Skeletal muscle tissue (tissue), 4 donors: Measurements from ENCODE around the gene GJC2. TPM values are rescaled to one million over a fixed set of nuclear protein-coding genes. Genes with fewer than 3 reads are reported as not detected.
A peak's percentile ranks its signal among the peaks of the same experiment; 100 is the strongest.

Experiments used
- H3K27ac ChIP-seq: one replicate; pipeline ENCODE4 v1.7.0; 2013; ENCODE audit warnings: mild to moderate bottlenecking, low read depth, low read length, inconsistent platforms
- H3K27me3 ChIP-seq, 3 donors: one replicate each; pipeline ENCODE4 v1.7.0; 2013; ENCODE audit warnings: low read length in 3 of 3; ENCODE audit not compliant: control insufficient read depth in 3 of 3, insufficient read depth in 3 of 3
- H3K36me3 ChIP-seq, 3 donors: one replicate each; pipeline ENCODE4 v1.7.0; 2013; ENCODE audit warnings: low read length in 3 of 3; ENCODE audit not compliant: control insufficient read depth in 3 of 3, insufficient read depth in 3 of 3
- H3K4me1 ChIP-seq, 3 donors: one replicate each; pipeline ENCODE4 v1.7.0; 2013; ENCODE audit warnings: low read length in 3 of 3, mild to moderate bottlenecking in 3 of 3; ENCODE audit not compliant: control insufficient read depth in 3 of 3, insufficient read depth in 3 of 3
- H3K4me3 ChIP-seq, 3 donors: one replicate each; pipeline ENCODE4 v1.7.0; 2013; ENCODE audit warnings: low read length in 3 of 3
- H3K9ac ChIP-seq, 3 donors: one replicate each; pipeline ENCODE4 v1.7.0; 2013; ENCODE audit warnings: low read length in 3 of 3, mild to moderate bottlenecking in 3 of 3, moderate library complexity in 2 of 3, low read depth in 1 of 3
- H3K9me3 ChIP-seq, 3 donors: one replicate each; pipeline ENCODE4 v1.7.0; 2013; ENCODE audit warnings: low read length in 3 of 3; ENCODE audit not compliant: control insufficient read depth in 3 of 3
- total RNA-seq: library from RNA; depleted of rRNA; stranded (reverse); fragments of >200 nt; gene quantifications from one replicate; pipeline ENCODE4 v1.2.3, GENCODE V29; 2014
- donor health status: Osteomylitis.

Gene GJC2
- total RNA-seq, 1 donor from 2014 or later = 1.6 TPM

DNA sequence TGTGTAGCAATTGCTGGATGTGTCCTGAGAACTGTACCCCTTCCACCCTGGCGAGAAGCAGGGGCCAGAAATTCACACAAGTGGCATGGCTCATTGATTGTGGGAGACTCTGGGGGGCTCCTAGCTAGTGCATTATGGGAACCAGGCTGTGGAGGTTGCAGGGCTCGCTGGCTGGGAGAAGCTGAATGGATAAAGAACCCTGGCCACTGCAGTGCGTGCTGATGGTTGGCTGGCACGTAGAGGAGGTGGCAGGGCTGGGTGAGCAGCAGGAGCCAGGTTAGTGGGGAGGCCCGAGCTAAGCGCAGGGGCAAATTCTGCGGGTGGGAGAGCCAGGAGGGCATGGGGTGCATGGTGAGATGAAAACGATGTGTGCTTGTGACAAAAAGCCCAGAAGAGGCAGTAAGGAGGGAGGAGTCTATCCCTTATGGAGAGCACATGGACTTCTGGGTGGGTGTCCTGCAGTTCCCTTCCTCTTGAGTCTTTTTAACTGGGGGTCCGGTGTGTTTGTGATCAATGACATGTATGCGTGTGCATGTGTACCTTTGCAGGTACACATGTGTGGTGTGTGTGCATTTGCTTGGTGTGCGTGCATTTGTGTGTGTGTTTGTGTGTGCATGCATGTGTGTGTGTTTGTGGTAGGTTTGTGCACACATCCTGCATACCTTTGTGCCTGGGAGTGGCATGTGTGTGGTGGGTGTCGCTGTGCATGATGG, 6.1 kb upstream of the GJC2 start:
- Histone ChIP-seq H3K4me1 (peaks cover 38 to 60% (median 48%) of the 10 kb centered on the region in 3 donors), H3K9me3 (no peaks in the 10 kb centered on the region), H3K27ac (no peak overlapping the region), H3K36me3 (peaks cover 20 to 25% (median 23%) of the 10 kb centered on the region in 3 donors), H3K27me3 (no peaks in the 10 kb centered on the region), H3K4me3 (no peak overlapping the region), H3K9ac (peak overlapping the region in 2 of 3 donors; percentile 17 to 41)

DNA sequence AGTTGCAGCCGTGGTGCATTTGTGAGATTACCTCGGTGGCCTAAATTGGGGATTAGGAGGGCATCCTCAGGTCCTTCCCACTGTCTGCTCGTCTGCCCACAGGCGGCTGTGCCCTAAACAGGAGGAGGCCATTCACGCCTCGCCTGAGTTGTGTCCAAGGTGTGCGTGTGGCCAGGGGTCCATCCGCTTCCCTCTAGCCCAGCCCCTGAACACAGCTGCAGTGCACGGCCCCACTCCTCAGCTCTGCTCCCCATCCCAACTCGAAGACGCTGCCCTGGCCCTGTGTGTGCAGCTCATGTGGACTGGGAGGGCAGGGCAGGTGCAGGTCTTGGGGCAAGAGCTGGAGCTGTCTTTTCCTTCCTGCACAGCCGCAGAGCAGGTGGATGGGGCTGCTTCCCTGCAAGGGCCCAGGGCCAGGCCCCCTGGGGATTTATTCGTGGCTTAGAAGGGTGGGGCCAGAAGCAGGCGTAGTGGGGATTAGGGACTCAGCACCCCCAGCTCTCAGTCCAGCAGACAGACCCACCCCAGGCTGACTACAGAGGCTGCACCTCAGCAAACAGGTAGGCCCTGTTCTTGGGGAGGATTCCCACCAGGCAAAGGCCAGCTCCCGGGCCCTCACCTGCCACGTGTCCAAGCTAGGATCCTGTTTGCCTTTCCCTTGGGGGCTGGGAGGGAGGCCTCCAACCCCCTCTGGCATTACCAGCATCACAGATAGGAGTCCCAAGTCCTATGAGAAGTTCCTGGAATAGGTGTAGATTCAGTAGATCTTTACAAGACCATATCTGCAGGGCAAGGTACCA, 5.3 kb upstream of the GJC2 start:
- no peak overlapping the region for H3K27ac ChIP-seq
- H3K9ac ChIP-seq = peak overlapping the region in 1 of 3 donors; percentile 41
- H3K4me3 ChIP-seq = no peak overlapping the region
- H3K4me1 ChIP-seq = peaks cover 43 to 63% (median 54%) of the 10 kb centered on the region in 3 donors
- peaks cover 20 to 29% (median 23%) of the 10 kb centered on the region in 3 donors for H3K36me3 ChIP-seq
- no peaks in the 10 kb centered on the region for H3K9me3 ChIP-seq
- H3K27me3 ChIP-seq = no peaks in the 10 kb centered on the region

DNA sequence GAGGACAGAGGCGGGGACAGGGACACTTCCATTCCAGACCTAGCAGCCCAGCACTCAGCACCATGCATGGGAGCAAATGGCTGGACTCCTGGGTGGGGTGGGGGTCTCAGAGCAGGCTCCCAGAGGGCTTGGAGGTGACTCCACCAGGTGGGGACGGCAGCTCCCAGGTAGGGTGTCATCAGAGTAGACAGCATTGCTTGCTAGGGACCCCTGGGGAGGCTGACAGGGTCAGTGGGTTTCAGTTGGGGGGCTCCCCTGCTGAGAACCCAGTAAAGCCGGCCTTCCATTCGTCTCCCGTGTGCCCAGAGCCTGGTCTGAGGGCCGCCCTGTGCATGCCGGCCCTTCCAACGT, 4.8 kb upstream of the GJC2 start:
- no peaks in the 10 kb centered on the region for H3K27me3 ChIP-seq
- no peak overlapping the region for H3K4me3 ChIP-seq
- H3K27ac ChIP-seq = no peak overlapping the region
- H3K9me3 ChIP-seq = no peaks in the 10 kb centered on the region
- H3K4me1 ChIP-seq = peaks cover 45 to 63% (median 55%) of the 10 kb centered on the region in 3 donors
- no peak overlapping the region for H3K9ac ChIP-seq
- peaks cover 20 to 29% (median 23%) of the 10 kb centered on the region in 3 donors for H3K36me3 ChIP-seq

DNA sequence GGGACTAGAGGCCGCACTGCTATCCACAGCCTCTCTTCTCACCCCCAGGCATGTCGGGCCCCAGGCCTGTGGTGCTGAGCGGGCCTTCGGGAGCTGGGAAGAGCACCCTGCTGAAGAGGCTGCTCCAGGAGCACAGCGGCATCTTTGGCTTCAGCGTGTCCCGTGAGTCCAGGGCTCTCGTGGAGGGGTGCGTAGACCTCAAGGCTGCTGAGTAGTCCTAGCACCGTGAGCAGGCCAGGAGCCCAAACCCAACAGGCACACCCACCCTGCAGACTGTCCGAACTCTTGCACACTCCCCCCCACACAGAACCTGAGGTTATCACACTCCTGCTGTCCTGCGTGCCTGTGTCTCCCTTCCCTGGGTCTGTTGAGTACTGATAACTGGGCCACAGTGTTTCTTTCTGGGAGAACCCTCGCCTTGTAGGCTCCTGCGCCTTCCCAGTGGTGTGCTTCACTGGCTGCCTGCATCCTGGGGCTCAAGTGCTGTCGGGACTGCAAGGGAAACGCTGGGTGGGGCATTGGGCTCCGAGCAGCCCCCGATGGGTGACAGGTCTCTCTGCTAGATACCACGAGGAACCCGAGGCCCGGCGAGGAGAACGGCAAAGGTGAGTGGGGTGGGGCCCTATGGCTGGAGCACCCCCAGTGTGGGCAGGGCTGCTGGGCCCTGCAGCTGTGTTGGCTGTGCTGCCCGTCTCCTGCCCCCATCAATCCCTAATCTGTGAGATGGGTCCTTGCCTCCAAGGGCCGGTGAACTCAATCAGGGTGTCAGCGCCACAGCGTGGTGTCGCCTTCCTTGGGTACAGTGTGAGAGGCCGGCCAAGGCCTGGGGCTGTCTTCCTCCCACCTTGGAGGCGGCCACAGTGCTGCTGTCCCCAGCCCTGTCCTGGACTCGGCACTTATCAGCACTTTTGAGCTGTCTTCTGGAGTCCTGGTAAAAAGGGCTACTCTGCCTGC, 4.0 kb upstream of the GJC2 start:
- Histone ChIP-seq H3K9me3 (no peaks in the 10 kb centered on the region), H3K27me3 (no peaks in the 10 kb centered on the region), H3K27ac (no peak overlapping the region), H3K36me3 (peaks cover 20 to 29% (median 23%) of the 10 kb centered on the region in 3 donors), H3K9ac (no peak overlapping the region), H3K4me3 (no peak overlapping the region), H3K4me1 (peaks cover 45 to 64% (median 56%) of the 10 kb centered on the region in 3 donors)

DNA sequence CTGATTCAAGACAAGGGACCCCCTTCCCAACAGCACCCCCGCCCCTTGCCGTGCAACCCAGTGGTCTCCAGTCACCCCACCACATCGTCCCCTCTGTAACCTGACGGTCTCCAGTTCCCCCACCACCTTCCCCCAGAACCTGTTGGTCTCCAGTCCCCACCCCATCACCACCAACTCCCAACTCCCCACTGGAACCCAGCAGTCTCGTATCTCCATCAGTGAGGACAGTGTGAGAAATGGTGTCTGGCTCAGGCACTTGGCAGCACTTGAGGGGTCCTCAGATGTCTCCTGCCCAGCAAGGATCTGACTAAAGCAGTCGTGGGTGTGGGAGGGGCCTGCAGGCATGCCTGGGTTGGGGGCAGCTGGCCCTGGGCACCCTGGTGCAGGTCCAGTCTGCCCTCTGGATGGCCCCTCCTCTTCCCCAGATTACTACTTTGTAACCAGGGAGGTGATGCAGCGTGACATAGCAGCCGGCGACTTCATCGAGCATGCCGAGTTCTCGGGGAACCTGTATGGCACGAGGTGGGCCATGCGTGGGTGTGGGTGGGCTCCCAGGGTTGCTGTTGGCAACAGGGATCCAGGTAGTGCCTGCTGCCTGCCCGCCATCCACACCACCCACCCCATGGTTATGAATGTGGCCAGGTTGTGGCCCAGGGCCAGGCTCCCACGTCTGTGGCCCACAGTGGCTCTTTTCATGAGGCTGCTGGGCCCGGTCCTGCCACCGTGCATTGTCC, 3.1 kb upstream of the GJC2 start:
- H3K36me3 ChIP-seq = peaks cover 20 to 29% (median 23%) of the 10 kb centered on the region in 3 donors
- no peak overlapping the region for H3K27ac ChIP-seq
- no peaks in the 10 kb centered on the region for H3K9me3 ChIP-seq
- H3K4me3 ChIP-seq = no peak overlapping the region
- no peak overlapping the region for H3K9ac ChIP-seq
- peaks cover 44 to 63% (median 56%) of the 10 kb centered on the region in 3 donors for H3K4me1 ChIP-seq
- no peaks in the 10 kb centered on the region for H3K27me3 ChIP-seq

GRCh38 chr1:228147151-228147693, 2.5 kb upstream of the GJC2 start:
- no peaks in the 10 kb centered on the region for H3K27me3 ChIP-seq
- no peak overlapping the region for H3K27ac ChIP-seq
- H3K4me3 ChIP-seq = no peak overlapping the region
- no peak overlapping the region for H3K9ac ChIP-seq
- no peaks in the 10 kb centered on the region for H3K9me3 ChIP-seq
- H3K4me1 ChIP-seq = peaks cover 40 to 60% (median 53%) of the 10 kb centered on the region in 3 donors
- H3K36me3 ChIP-seq = peaks cover 20 to 29% (median 23%) of the 10 kb centered on the region in 3 donors

GRCh38 chr1:228147768-228148167, 2.0 kb upstream of the GJC2 start:
- no peaks in the 10 kb centered on the region for H3K9me3 ChIP-seq
- H3K27ac ChIP-seq = no peak overlapping the region
- H3K36me3 ChIP-seq = peaks cover 20 to 29% (median 23%) of the 10 kb centered on the region in 3 donors
- no peak overlapping the region for H3K4me3 ChIP-seq
- no peak overlapping the region for H3K9ac ChIP-seq
- H3K4me1 ChIP-seq = peaks cover 35 to 54% (median 47%) of the 10 kb centered on the region in 3 donors
- H3K27me3 ChIP-seq = no peaks in the 10 kb centered on the region

DNA sequence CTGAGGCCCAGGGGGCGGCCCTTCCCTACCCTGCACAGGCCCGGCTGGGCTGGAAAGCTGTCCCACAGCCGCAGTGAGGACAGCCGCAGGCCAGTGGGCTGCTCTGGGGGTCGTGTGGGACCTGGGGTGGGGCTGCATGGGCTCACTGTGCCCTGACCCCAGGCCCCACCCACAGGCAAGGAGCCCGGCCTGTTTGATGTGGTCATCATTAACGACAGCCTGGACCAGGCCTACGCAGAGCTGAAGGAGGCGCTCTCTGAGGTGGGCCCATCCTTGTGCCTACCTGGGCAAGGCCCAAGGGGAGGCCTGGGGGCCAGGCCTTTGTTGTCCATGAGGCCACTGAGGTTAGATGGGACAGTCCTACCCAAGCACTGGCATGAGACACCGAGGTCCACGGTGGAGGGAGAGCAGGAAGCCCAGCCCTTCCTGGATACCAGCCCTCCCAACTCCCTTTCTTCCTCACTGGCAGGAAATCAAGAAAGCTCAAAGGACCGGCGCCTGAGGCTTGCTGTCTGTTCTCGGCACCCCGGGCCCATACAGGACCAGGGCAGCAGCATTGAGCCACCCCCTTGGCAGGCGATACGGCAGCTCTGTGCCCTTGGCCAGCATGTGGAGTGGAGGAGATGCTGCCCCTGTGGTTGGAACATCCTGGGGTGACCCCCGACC, 1.4 kb upstream of the GJC2 start:
- H3K9ac ChIP-seq = peak overlapping the region in 1 of 3 donors; percentile 33
- H3K9me3 ChIP-seq = no peaks in the 10 kb centered on the region
- H3K4me3 ChIP-seq = no peak overlapping the region
- H3K27me3 ChIP-seq = no peaks in the 10 kb centered on the region
- H3K36me3 ChIP-seq = peaks cover 20 to 29% (median 23%) of the 10 kb centered on the region in 3 donors
- H3K4me1 ChIP-seq = peaks cover 29 to 48% (median 42%) of the 10 kb centered on the region in 3 donors
- peak overlapping the region; percentile 54 for H3K27ac ChIP-seq
